ENCODE results near the gene DHX15.

DNA sequence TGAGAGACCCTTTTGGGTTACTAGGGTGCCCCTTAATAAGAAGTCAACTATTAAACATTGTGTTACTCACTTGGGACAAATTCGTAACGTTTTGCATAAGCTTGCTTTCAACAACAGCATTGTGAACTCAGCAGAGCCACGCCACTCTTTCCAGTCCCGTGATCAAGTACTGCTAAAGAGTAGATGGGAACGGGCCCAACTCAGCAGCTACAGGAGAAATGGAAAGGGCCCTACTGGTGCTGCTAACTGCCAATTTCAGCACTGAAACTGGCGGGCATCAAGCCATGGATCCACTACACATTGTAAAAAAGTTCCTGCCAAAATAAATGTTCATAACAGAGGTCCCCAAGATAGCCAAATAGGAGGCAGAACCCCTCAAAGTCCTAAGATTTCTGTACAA is 19.0 kb upstream of the DHX15 start:
- no peak for TF ChIP-seq CTCF (conservative IDR thresholded peaks at IDR 0.05; ENCODE audit: low read depth, low read length)
- TF ChIP-seq EZH2phosphoT487 (IDR thresholded peaks at IDR 0.05; ENCODE audit: borderline replicate concordance, low read length): no peak
- no peak for TF ChIP-seq EZH2 (IDR thresholded peaks at IDR 0.05; ENCODE audit: low read length, unreplicated experiment)

All from PC-3 (cell line).